HFF-Myc (cell line): ENCODE data around the gene DNAH8.

Experiments used
- DNase-seq: peaks from one replicate; pipeline ENCODE4 v3.0.0-alpha.2; 2011; ENCODE audit warnings: low read depth; ENCODE audit errors: extremely low read depth
- H3K4me3 ChIP-seq: replicated peaks from 2 replicates; pipeline ENCODE4 v1.5.1; 2011; ENCODE audit warnings: low read depth, mild to moderate bottlenecking, control low read depth, low read length
- TF ChIP-seq, protein P1 (sequence below): IDR thresholded peaks from 2 replicates; pipeline ENCODE4 v1.5.1; 2012; ENCODE audit warnings: mild to moderate bottlenecking, low read depth, low read length, control low read depth; ENCODE audit errors: missing control alignments

Gene DNAH8

DNA sequence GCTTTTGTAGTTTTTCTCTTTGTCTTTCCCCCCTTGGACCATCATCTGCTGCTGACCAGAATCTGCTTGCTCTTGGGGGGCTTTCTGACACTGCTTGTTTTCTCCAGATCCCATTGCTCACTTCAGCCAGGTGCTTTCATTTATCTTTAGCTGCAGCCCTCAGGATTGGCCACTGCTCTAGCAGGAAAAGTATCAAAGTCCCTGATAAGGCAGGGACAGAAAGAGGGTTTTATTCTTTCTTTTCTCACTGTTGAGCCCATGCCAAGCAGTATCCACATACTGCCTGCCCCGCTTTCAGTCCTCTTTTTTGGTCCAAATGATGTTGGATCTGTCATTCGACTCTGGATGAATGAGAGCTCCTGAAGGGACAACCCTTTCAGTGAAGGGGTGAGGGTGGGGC is 141.4 kb downstream of the DNAH8 start:
- H3K4me3 ChIP-seq: no peak overlapping the region
- TF ChIP-seq, protein P1, sequence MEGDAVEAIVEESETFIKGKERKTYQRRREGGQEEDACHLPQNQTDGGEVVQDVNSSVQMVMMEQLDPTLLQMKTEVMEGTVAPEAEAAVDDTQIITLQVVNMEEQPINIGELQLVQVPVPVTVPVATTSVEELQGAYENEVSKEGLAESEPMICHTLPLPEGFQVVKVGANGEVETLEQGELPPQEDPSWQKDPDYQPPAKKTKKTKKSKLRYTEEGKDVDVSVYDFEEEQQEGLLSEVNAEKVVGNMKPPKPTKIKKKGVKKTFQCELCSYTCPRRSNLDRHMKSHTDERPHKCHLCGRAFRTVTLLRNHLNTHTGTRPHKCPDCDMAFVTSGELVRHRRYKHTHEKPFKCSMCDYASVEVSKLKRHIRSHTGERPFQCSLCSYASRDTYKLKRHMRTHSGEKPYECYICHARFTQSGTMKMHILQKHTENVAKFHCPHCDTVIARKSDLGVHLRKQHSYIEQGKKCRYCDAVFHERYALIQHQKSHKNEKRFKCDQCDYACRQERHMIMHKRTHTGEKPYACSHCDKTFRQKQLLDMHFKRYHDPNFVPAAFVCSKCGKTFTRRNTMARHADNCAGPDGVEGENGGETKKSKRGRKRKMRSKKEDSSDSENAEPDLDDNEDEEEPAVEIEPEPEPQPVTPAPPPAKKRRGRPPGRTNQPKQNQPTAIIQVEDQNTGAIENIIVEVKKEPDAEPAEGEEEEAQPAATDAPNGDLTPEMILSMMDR: no peak
- no peak for DNase-seq

GRCh38 chr6:38857815-38858214 is 142.7 kb downstream of the DNAH8 start:
- no peak overlapping the region for H3K4me3 ChIP-seq
- TF ChIP-seq, protein P1: no peak
- DNase-seq: no peak

DNA sequence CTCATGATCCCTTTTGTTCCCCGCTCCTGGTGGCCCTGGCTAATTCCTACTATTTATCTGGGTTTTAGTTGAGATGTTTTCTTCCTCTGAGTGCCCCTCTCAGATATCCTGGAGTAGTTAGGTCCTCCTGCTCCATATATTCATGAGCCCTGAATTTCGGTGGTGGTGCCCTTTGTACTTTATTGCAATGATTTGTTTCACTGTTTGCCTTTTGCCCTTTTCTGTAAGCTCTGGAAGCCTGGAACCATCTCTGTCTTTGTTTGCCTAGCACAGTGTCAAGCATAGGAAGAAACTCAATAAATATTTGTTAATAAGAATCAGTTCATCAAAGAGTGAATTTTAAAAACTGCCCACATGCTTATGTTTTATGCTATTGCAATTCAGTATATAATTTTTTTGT is 144.9 kb downstream of the DNAH8 start:
- no peak overlapping the region for H3K4me3 ChIP-seq
- no peak for DNase-seq
- TF ChIP-seq, protein P1: no peak

DNA sequence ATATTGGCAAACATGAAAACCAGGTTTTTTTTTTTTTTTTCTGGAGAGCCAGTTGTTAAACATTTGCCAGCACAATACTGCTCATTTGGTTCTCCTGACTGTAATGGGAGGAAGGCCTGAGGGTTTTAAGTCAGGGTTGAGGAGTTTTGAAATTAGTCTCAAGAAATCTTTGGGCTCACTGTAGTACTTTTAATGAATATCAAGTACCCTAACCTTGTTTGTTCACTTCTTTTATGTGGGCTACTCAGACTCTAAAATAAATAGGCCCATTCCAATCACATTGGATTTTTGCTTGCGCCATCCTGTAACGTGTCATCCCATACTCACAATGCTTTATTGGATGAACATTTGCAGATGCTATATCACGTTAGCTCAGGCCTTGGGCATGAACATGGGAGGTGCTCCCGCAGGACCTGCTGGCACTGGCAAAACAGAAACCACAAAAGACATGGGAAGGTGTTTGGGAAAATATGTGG is 146.9 kb downstream of the DNAH8 start:
- DNase-seq: no peak
- TF ChIP-seq, protein P1: no peak
- no peak overlapping the region for H3K4me3 ChIP-seq

DNA sequence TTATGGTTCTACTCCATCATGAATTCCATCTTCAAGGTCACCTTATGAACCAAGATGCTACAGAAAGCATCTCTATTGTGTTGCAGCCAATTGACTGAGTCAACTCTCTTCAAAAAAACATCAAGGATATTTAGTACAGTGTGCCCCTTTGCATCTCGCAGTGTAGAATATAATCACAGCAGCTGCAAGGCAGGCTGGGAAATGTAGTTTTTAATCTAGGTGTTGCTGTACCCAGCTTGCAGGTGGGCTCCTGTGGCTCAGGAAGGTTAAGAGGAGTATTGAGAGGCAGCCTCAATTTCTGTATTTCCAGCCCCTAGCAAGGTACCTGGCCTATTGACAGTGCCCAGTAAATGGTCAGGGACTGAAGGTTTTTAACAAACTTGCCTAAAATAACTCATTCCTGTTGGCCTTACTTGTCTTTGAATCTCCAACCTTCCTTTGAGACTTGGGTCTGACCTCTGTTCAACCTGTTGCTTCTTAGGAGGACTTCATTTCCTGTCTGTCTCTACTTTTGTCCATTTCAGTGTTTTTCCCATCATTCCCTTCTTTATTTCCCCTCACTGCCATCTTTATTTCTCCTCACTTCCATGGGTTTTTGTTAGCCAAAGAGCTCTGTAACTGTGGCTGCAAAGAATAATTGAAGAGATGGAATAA is 150.5 kb downstream of the DNAH8 start:
- TF ChIP-seq, protein P1: no peak
- H3K4me3 ChIP-seq: no peak overlapping the region
- DNase-seq: no peak

DNA sequence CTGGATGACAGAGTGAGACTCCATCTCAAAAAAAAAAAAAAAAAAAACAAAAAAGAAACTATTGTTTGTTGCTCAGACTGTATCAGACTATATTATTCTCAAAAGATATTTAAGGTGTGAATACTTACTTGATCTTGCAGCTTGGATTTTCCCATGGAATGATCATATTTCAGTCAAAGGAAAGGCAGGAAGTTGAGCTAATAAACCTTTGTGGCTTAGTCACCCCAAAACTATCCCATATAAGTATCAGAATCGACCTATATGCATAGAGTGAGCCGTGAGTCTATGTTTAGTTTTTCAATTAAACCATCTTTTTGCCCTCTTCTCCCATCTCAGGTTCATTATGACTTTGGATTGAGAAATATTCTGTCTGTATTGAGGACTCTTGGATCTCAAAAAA is 152.6 kb downstream of the DNAH8 start:
- no peak for DNase-seq
- H3K4me3 ChIP-seq: no peak overlapping the region
- TF ChIP-seq, protein P1: no peak
